A549 (cell line): Measurements from ENCODE around the gene CR1L.
"Not testable (repeated sequence)": the region's sequence is repeated elsewhere in the genome, so short reads cannot be mapped to it uniquely, and the experiment has no call there.

Source experiments
- CTCF ChIP-seq: fragments of >200 bp; sonication (Bioruptor Twin); formaldehyde crosslinking; IDR thresholded peaks from 3 replicates; pipeline ENCODE4 v1.5.1; 2016
- RAD21 ChIP-seq, 2 experiments: fragments of >200 bp in 1 of 2; sonication (Bioruptor Twin) in 1 of 2; formaldehyde crosslinking in 1 of 2; IDR thresholded peaks in 1 of 2; conservative IDR thresholded peaks in 1 of 2; 2 replicates in 1 of 2; 3 replicates in 1 of 2; pipeline ENCODE4 v1.6.1; 2012 to 2018; ENCODE audit warnings: inconsistent platforms in 1 of 2

- TF ChIP-seq RAD21 (conservative IDR thresholded peaks at IDR 0.05 in 1 of 2, IDR thresholded peaks at IDR 0.05 in 1 of 2); CTCF: not testable (repeated sequence)
These were observed 11.1 kb upstream of the CR1L start for GRCh38 chr1:207633699-207634289.
